ENCODE results near the gene CHCHD4. TPM values are rescaled to one million over a fixed set of nuclear protein-coding genes. Genes with fewer than 3 reads are reported as not detected.

The CHCHD4 gene
- total RNA-seq, 1 donor from 2014 or later = 9.2 TPM

- Histone ChIP-seq H3K27me3 (no peaks in the 10 kb centered on the region), H3K4me1 (no peaks in the 10 kb centered on the region), H3K79me2 (ENCODE audit: low read depth) (peaks cover 7% of the 10 kb centered on the region), H3K36me3 (peaks cover 22% of the 10 kb centered on the region), H3K9me3 (ENCODE audit: low read depth) (no peaks in the 10 kb centered on the region), H3K27ac (no peak overlapping the region), H3F3A (ENCODE audit: low read depth) (no peaks in the 10 kb centered on the region), H3K4me3 (no peak overlapping the region), H2AFZ (replicated peaks) (no peak overlapping the region), H4K20me1 (ENCODE audit: low read depth) (peaks cover 4% of the 10 kb centered on the region), H3K4me2 (no peak overlapping the region), H3K9ac (no peak overlapping the region)
- Mint-ChIP-seq H3K27me3 (ENCODE audit: insufficient read depth, low read depth) (no peaks in the 10 kb centered on the region), H3K36me3 (peaks cover 71% of the 10 kb centered on the region), H3K9me3 (peaks cover 16% of the 10 kb centered on the region), H3K4me1 (no peaks in the 10 kb centered on the region), H3K27ac (no peak overlapping the region), H3K4me3 (no peak overlapping the region)
- DNase-seq (ENCODE audit: low spot score) = no peak
- TF ChIP-seq EZH2 (IDR thresholded peaks at IDR 0.05) = no peak
Observed at GRCh38 chr3:14158370-14158769, 33.7 kb upstream of the CHCHD4 start.

GRCh38 chr3:14157951-14158350 is 33.3 kb upstream of the CHCHD4 start:
- TF ChIP-seq CTCF (IDR thresholded peaks at IDR 0.05) (no peak), EZH2phosphoT487 (IDR thresholded peaks at IDR 0.05) (no peak), EZH2 (IDR thresholded peaks at IDR 0.05) (no peak)
- Histone ChIP-seq H3K9ac (no peak overlapping the region), H3K9me3 (ENCODE audit: low read depth) (no peaks in the 10 kb centered on the region), H3K79me2 (ENCODE audit: low read depth) (peaks cover 7% of the 10 kb centered on the region), H3F3A (ENCODE audit: low read depth) (no peaks in the 10 kb centered on the region), H3K27ac (no peak overlapping the region), H3K4me3 (no peak overlapping the region), H3K4me2 (no peak overlapping the region), H3K36me3 (peaks cover 18% of the 10 kb centered on the region), H4K20me1 (ENCODE audit: low read depth) (peaks cover 4% of the 10 kb centered on the region), H3K4me1 (no peaks in the 10 kb centered on the region), H3K27me3 (no peaks in the 10 kb centered on the region), H2AFZ (replicated peaks) (no peak overlapping the region)
- no peaks in the 10 kb centered on the region for H3K27me3 Mint-ChIP-seq (ENCODE audit: insufficient read depth, low read depth)
- peaks cover 68% of the 10 kb centered on the region for H3K36me3 Mint-ChIP-seq
- H3K4me1 Mint-ChIP-seq = no peaks in the 10 kb centered on the region
- H3K27ac Mint-ChIP-seq = no peak overlapping the region
- DNase-seq (ENCODE audit: low spot score) = no peak
- H3K4me3 Mint-ChIP-seq = no peak overlapping the region
- H3K9me3 Mint-ChIP-seq = peaks cover 16% of the 10 kb centered on the region

- H3K36me3 Mint-ChIP-seq = peaks cover 63% of the 10 kb centered on the region
- peaks cover 12% of the 10 kb centered on the region for H3K9me3 Mint-ChIP-seq
- Histone ChIP-seq H3K27ac (no peak overlapping the region), H3K79me2 (ENCODE audit: low read depth) (peaks cover 7% of the 10 kb centered on the region), H3F3A (ENCODE audit: low read depth) (no peaks in the 10 kb centered on the region), H3K27me3 (no peaks in the 10 kb centered on the region), H3K4me3 (no peak overlapping the region), H4K20me1 (ENCODE audit: low read depth) (peaks cover 4% of the 10 kb centered on the region), H3K9ac (no peak overlapping the region), H3K4me1 (no peaks in the 10 kb centered on the region), H2AFZ (replicated peaks) (no peak overlapping the region), H3K4me2 (no peak overlapping the region), H3K36me3 (peaks cover 10% of the 10 kb centered on the region), H3K9me3 (ENCODE audit: low read depth) (no peaks in the 10 kb centered on the region)
- no peaks in the 10 kb centered on the region for H3K4me1 Mint-ChIP-seq
- H3K4me3 Mint-ChIP-seq = no peak overlapping the region
- H3K27me3 Mint-ChIP-seq (ENCODE audit: insufficient read depth, low read depth) = no peaks in the 10 kb centered on the region
- TF ChIP-seq EZH2phosphoT487 (IDR thresholded peaks at IDR 0.05) (no peak), EZH2 (IDR thresholded peaks at IDR 0.05) (no peak), CTCF (IDR thresholded peaks at IDR 0.05) (no peak)
- no peak overlapping the region for H3K27ac Mint-ChIP-seq
- DNase-seq (ENCODE audit: low spot score) = no peak
Observed at GRCh38 chr3:14156843-14157561, 32.3 kb upstream of the CHCHD4 start.

- H4K20me1 ChIP-seq (ENCODE audit: low read depth) = peaks cover 4% of the 10 kb centered on the region
- H3K79me2 ChIP-seq (ENCODE audit: low read depth) = peaks cover 1% of the 10 kb centered on the region
- no peaks in the 10 kb centered on the region for H3K4me1 Mint-ChIP-seq
- no peaks in the 10 kb centered on the region for H3F3A ChIP-seq (ENCODE audit: low read depth)
- no peak overlapping the region for H3K4me3 ChIP-seq
- H3K9me3 Mint-ChIP-seq = peaks cover 4% of the 10 kb centered on the region
- no peaks in the 10 kb centered on the region for H3K9me3 ChIP-seq (ENCODE audit: low read depth)
- H2AFZ ChIP-seq (replicated peaks) = no peak overlapping the region
- no peaks in the 10 kb centered on the region for H3K27me3 ChIP-seq
- H3K4me1 ChIP-seq = no peaks in the 10 kb centered on the region
- H3K27ac Mint-ChIP-seq = no peak overlapping the region
- H3K36me3 Mint-ChIP-seq = peaks cover 55% of the 10 kb centered on the region
- H3K27me3 Mint-ChIP-seq (ENCODE audit: insufficient read depth, low read depth) = no peaks in the 10 kb centered on the region
- no peak overlapping the region for H3K9ac ChIP-seq
- no peak overlapping the region for H3K4me2 ChIP-seq
- H3K27ac ChIP-seq = no peak overlapping the region
- no peak for DNase-seq (ENCODE audit: low spot score)
- H3K4me3 Mint-ChIP-seq = no peak overlapping the region
- peaks cover 3% of the 10 kb centered on the region for H3K36me3 ChIP-seq
- TF ChIP-seq EZH2 (IDR thresholded peaks at IDR 0.05) = no peak
- no peak for TF ChIP-seq EZH2phosphoT487 (IDR thresholded peaks at IDR 0.05)
- TF ChIP-seq CTCF (IDR thresholded peaks at IDR 0.05) = no peak
Observed at GRCh38 chr3:14156201-14156600, 31.5 kb upstream of the CHCHD4 start.
